ENCODE results near the gene SELENOM. TPM values are rescaled to one million over a fixed set of nuclear protein-coding genes. Genes with fewer than 3 reads are reported as not detected.
A peak's percentile ranks its signal among the peaks of the same experiment; 100 is the strongest.

SELENOM gene
- total RNA-seq = 1 to 10 TPM; 2.1 to 2.2 TPM

GRCh38 chr22:31107178-31107893, at the start of gene SELENOM:
TSS of gene SELENOM (minus strand) at chr22:31107568. CDS start at chr22:31107505, 63 bp downstream.
- CTCF ChIA-PET = interaction anchor here (0.5 to 2.2 kb wide), 16 partner anchors 8 to 364 kb away, joined by 3 to 10 read pairs (median 4); partner anchors contain the start of genes PATZ1 and SMTN

GRCh38 chr22:31155422-31155821, 48.1 kb upstream of the SELENOM start:
- H3K9me3 Mint-ChIP-seq = no peaks in the 10 kb centered on the region
- ChIA-PET CTCF (interaction anchor here (0.6 to 1.0 kb wide), 3 partner anchors 11 to 1827 kb away, joined by 3 read pairs; no protein-coding TSS in a partner anchor), POLR2A (no interaction called here)
- H3K4me3 Mint-ChIP-seq = no peak overlapping the region
- H3K27ac Mint-ChIP-seq = no peak overlapping the region
- H3K27me3 Mint-ChIP-seq = peaks cover 8% of the 10 kb centered on the region
- DNase-seq = no peak
- H3K36me3 Mint-ChIP-seq (ENCODE audit: low read depth) = peaks cover 2% of the 10 kb centered on the region
- H3K4me1 Mint-ChIP-seq = peaks cover 13% of the 10 kb centered on the region

More at GRCh38 chr22:31107178-31107893, at the start of gene SELENOM:
- Mint-ChIP-seq H3K4me1 (peaks cover 9% of the 10 kb centered on the region), H3K36me3 (ENCODE audit: low read depth) (no peaks in the 10 kb centered on the region), H3K9me3 (no peaks in the 10 kb centered on the region), H3K27ac (peak within 1 kb of the TSS; percentile 65), H3K4me3 (peak within 1 kb of the TSS; percentile 77), H3K27me3 (no peaks in the 10 kb centered on the region)
- DNase-seq = peak; percentile 87
- POLR2A ChIA-PET = interaction anchor here (0.6 kb wide), 1 partner anchor 365 kb away, joined by 5 read pairs; no protein-coding TSS in a partner anchor

GRCh38 chr22:31154975-31155374, 47.6 kb upstream of the SELENOM start:
- H3K27ac Mint-ChIP-seq = no peak overlapping the region
- H3K4me1 Mint-ChIP-seq = peaks cover 12% of the 10 kb centered on the region
- peaks cover under 1% of the 10 kb centered on the region for H3K36me3 Mint-ChIP-seq (ENCODE audit: low read depth)
- CTCF ChIA-PET = interaction anchor here (0.6 to 2.6 kb wide), 3 partner anchors 12 to 1827 kb away, joined by 3 to 6 read pairs (median 3); no protein-coding TSS in a partner anchor
- no peaks in the 10 kb centered on the region for H3K9me3 Mint-ChIP-seq
- no peak overlapping the region for H3K4me3 Mint-ChIP-seq
- POLR2A ChIA-PET = no interaction called here
- peaks cover 8% of the 10 kb centered on the region for H3K27me3 Mint-ChIP-seq
- DNase-seq = no peak

GRCh38 chr22:31153357-31153756, 46.0 kb upstream of the SELENOM start:
- CTCF ChIA-PET = interaction anchor here (0.6 to 2.6 kb wide), 4 partner anchors 10 to 73 kb away, joined by 3 to 6 read pairs (median 4); no protein-coding TSS in a partner anchor
- Mint-ChIP-seq H3K4me1 (peaks cover 3% of the 10 kb centered on the region), H3K4me3 (no peak overlapping the region), H3K27ac (no peak overlapping the region), H3K36me3 (ENCODE audit: low read depth) (no peaks in the 10 kb centered on the region), H3K9me3 (no peaks in the 10 kb centered on the region), H3K27me3 (peaks cover 4% of the 10 kb centered on the region)
- POLR2A ChIA-PET = no interaction called here
- DNase-seq = no peak

- no peak overlapping the region for H3K27ac Mint-ChIP-seq
- no peak overlapping the region for H3K4me3 Mint-ChIP-seq
- no peaks in the 10 kb centered on the region for H3K9me3 Mint-ChIP-seq
- H3K36me3 Mint-ChIP-seq (ENCODE audit: low read depth) = no peaks in the 10 kb centered on the region
- no peaks in the 10 kb centered on the region for H3K4me1 Mint-ChIP-seq
- no peak for DNase-seq
- ChIA-PET POLR2A (no interaction called here), CTCF (no interaction called here)
- H3K27me3 Mint-ChIP-seq = no peaks in the 10 kb centered on the region
These were observed 44.5 kb upstream of the SELENOM start for GRCh38 chr22:31151872-31152271.

- Mint-ChIP-seq H3K9me3 (no peaks in the 10 kb centered on the region), H3K27ac (no peak overlapping the region), H3K4me3 (no peak overlapping the region), H3K4me1 (no peaks in the 10 kb centered on the region), H3K27me3 (no peaks in the 10 kb centered on the region), H3K36me3 (ENCODE audit: low read depth) (no peaks in the 10 kb centered on the region)
- ChIA-PET CTCF (interaction anchor here (0.8 to 1.4 kb wide), 2 partner anchors 10 to 66 kb away, joined by 3 to 4 read pairs; no protein-coding TSS in a partner anchor), POLR2A (no interaction called here)
- no peak for DNase-seq
These were observed 43.2 kb upstream of the SELENOM start for GRCh38 chr22:31150615-31151014.

GRCh38 chr22:31148953-31149627, 41.7 kb upstream of the SELENOM start:
- Mint-ChIP-seq H3K9me3 (peaks cover 7% of the 10 kb centered on the region), H3K4me3 (no peak overlapping the region)
- POLR2A ChIA-PET = no interaction called here

GRCh38 chr22:31148488-31148887, 41.1 kb upstream of the SELENOM start:
- H3K4me3 Mint-ChIP-seq = no peak overlapping the region
- H3K9me3 Mint-ChIP-seq = peaks cover 7% of the 10 kb centered on the region
- ChIA-PET CTCF (interaction anchor here (0.7 to 1.0 kb wide), 2 partner anchors 9 to 36 kb away, joined by 3 to 4 read pairs; no protein-coding TSS in a partner anchor), POLR2A (no interaction called here)
- H3K27ac Mint-ChIP-seq = no peak overlapping the region
- H3K4me1 Mint-ChIP-seq = peaks cover 11% of the 10 kb centered on the region
- DNase-seq = no peak
- no peaks in the 10 kb centered on the region for H3K36me3 Mint-ChIP-seq (ENCODE audit: low read depth)
- H3K27me3 Mint-ChIP-seq = no peaks in the 10 kb centered on the region

More at GRCh38 chr22:31148953-31149627, 41.7 kb upstream of the SELENOM start:
- Mint-ChIP-seq H3K36me3 (ENCODE audit: low read depth) (no peaks in the 10 kb centered on the region), H3K4me1 (peaks cover 9% of the 10 kb centered on the region), H3K27me3 (no peaks in the 10 kb centered on the region), H3K27ac (no peak overlapping the region)
- CTCF ChIA-PET = interaction anchor here (1.0 kb wide), 1 partner anchor 8 kb away, joined by 4 read pairs; no protein-coding TSS in a partner anchor
- peak; percentile 36 for DNase-seq

- no peak for DNase-seq
- H3K27ac Mint-ChIP-seq = no peak overlapping the region
- peaks cover 11% of the 10 kb centered on the region for H3K4me1 Mint-ChIP-seq
- ChIA-PET POLR2A (interaction anchor here (0.6 kb wide), 1 partner anchor 28 kb away, joined by 11 read pairs; no protein-coding TSS in a partner anchor), CTCF (interaction anchor here (1.2 to 2.0 kb wide), 2 partner anchors 10 to 60 kb away, joined by 3 to 6 read pairs; no protein-coding TSS in a partner anchor)
- H3K4me3 Mint-ChIP-seq = no peak overlapping the region
- peaks cover 2% of the 10 kb centered on the region for H3K27me3 Mint-ChIP-seq
- H3K36me3 Mint-ChIP-seq (ENCODE audit: low read depth) = no peaks in the 10 kb centered on the region
- H3K9me3 Mint-ChIP-seq = peaks cover 7% of the 10 kb centered on the region
These were observed 36.9 kb upstream of the SELENOM start for GRCh38 chr22:31144223-31144622.

GRCh38 chr22:31143537-31143936, 36.2 kb upstream of the SELENOM start:
- ChIA-PET POLR2A (interaction anchor here (0.6 kb wide), 1 partner anchor 28 kb away, joined by 11 read pairs; no protein-coding TSS in a partner anchor), CTCF (interaction anchor here (1.2 to 2.0 kb wide), 2 partner anchors 10 to 59 kb away, joined by 3 to 6 read pairs; no protein-coding TSS in a partner anchor)
- Mint-ChIP-seq H3K4me3 (no peak overlapping the region), H3K4me1 (peaks cover 11% of the 10 kb centered on the region), H3K36me3 (ENCODE audit: low read depth) (no peaks in the 10 kb centered on the region), H3K27ac (no peak overlapping the region), H3K9me3 (peaks cover 7% of the 10 kb centered on the region), H3K27me3 (peaks cover 2% of the 10 kb centered on the region)
- DNase-seq = no peak

GRCh38 chr22:31143038-31143437, 35.7 kb upstream of the SELENOM start:
- POLR2A ChIA-PET = no interaction called here
- no peak overlapping the region for H3K4me3 Mint-ChIP-seq
- H3K9me3 Mint-ChIP-seq = peaks cover 7% of the 10 kb centered on the region
- peaks cover 2% of the 10 kb centered on the region for H3K27me3 Mint-ChIP-seq
- no peak for DNase-seq
- H3K36me3 Mint-ChIP-seq (ENCODE audit: low read depth) = no peaks in the 10 kb centered on the region
- H3K4me1 Mint-ChIP-seq = peaks cover 11% of the 10 kb centered on the region
- CTCF ChIA-PET = interaction anchor here (0.6 to 2.0 kb wide), 2 partner anchors 11 to 260 kb away, joined by 3 to 6 read pairs; no protein-coding TSS in a partner anchor
- no peak overlapping the region for H3K27ac Mint-ChIP-seq

- H3K4me1 Mint-ChIP-seq = peaks cover 11% of the 10 kb centered on the region
- CTCF ChIA-PET = interaction anchor here (1.1 to 2.0 kb wide), 2 partner anchors 11 to 14 kb away, joined by 3 to 6 read pairs; no protein-coding TSS in a partner anchor
- no peak overlapping the region for H3K27ac Mint-ChIP-seq
- H3K36me3 Mint-ChIP-seq (ENCODE audit: low read depth) = no peaks in the 10 kb centered on the region
- DNase-seq = no peak
- H3K27me3 Mint-ChIP-seq = peaks cover 2% of the 10 kb centered on the region
- POLR2A ChIA-PET = no interaction called here
- H3K9me3 Mint-ChIP-seq = peaks cover 7% of the 10 kb centered on the region
- H3K4me3 Mint-ChIP-seq = no peak overlapping the region
These were observed 34.9 kb upstream of the SELENOM start for GRCh38 chr22:31142285-31142684.
